ENCODE data around the gene RUNDC1.
A peak's percentile ranks its signal among the peaks of the same experiment; 100 is the strongest.
"Not testable (repeated sequence)": the region's sequence is repeated elsewhere in the genome, so short reads cannot be mapped to it uniquely, and the experiment has no call there.

RUNDC1 gene

DNA sequence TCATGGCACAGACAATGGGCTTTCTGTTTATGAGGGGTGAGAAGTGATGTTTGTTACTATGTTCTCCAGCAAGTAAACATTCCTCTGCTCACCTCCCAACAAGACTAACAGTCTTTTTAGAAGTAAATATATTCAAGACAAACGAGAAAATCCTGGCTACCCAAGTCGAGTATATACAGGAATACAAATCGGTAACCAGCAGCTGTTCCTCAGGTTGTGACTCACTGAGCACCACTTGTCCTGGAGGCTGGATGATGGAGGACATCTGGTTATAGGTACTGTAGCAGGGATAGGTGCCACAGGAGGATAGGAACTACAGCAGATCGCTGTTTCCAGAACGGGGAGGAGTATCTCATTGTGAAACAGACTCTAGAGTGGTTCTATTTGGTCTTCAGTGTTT is 12.5 kb downstream of the RUNDC1 start:
- no peak for DNase-seq

DNA sequence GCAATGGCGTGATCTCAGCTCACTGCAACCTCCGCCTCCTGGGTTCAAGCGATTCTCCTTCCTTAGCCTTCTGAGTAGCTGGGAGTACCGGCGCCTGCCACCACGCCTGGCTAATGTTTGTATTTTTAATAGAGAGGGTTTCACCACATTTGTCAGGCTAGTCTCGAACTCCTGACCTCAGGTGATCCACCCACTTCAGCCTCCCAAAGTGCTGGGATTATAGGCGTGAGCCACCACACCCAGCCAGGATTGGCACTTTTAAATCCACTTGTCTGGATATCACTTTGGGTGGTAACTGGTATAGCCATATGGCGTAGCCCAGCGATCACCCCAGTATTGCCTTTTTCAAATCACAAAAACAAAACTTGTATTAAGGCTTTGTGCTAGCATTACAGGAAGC is 13.5 kb downstream of the RUNDC1 start:
- DNase-seq = not testable (repeated sequence)

DNA sequence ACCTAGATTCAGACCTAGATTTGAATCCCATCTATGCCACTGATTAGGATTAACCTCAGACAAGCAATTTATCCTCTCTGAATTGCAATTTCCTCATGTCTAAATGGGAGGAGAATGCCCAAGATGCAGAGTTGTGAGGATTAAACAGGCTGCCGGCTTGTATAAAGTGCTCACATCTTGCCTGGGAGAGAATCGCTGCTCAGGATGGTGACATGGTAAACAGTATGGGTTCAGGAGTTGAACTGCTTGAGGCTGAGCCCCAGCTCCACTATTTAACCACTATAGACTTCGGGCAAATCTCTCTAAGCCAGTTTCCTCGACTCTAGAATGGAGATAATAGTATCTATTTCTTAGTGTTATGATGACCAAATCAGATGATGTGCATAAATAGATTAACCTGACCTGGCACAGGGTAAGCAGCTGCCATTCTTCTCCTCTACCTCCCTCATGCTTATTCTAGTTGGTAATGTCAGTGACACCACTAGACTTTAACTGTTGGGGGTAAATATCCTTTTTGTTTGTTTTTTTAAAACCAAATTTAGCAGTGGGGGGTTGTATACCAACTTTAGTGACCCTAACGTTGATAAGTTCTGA is 17.1 kb downstream of the RUNDC1 start:
- no peak for DNase-seq

DNA sequence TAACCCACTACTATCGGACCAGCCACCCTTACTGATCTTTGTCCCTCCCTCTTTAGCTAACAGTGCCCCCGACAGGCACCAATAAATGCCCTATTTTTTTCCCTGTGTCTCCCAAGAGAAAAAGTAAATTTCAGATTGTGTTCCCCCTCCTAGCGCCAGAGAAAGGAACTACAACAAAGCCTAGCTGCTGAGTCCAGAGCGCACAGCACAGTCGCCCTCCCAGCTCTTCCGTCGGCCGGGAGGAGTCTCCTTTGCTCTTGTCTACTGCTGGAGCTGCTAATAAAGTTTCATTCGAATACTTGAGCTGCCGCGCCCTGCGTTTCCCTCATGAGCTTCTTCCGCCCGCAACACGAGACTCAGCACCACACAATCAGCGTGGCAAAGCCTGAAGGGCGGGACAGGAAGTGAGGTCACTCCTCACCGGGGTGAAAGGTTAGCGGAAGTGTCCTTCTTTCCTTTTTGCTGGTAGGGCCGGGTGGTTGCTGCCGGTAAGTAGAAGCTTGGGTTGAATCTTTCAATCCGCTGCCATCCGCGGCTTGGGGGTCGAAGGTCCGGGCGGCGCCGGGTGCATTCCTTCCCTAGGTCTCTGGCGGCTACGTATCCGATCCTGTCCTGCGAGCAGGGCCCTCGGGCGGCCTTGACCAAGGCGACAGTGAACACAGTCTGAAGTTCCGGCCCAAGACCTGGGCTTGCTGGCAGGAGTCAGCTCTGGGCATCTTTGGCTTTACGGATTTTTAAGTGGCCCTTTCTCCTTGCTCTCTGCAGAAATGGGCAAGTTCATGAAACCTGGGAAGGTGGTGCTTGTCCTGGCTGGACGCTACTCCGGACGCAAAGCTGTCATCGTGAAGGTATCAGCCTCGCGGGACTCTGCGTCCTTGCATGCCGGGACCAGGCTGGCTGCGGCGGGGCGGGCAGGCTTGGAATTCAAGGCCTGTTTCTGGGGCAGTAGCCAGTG is 17.9 kb downstream of the RUNDC1 start, which contains the start of gene RPL27:
TSS of gene RPL27 (plus strand) at position 436 of the 955 bp plus-strand sequence. CDS start at position 768, 332 bp downstream.
- DNase-seq = peak; percentile 100

DNA sequence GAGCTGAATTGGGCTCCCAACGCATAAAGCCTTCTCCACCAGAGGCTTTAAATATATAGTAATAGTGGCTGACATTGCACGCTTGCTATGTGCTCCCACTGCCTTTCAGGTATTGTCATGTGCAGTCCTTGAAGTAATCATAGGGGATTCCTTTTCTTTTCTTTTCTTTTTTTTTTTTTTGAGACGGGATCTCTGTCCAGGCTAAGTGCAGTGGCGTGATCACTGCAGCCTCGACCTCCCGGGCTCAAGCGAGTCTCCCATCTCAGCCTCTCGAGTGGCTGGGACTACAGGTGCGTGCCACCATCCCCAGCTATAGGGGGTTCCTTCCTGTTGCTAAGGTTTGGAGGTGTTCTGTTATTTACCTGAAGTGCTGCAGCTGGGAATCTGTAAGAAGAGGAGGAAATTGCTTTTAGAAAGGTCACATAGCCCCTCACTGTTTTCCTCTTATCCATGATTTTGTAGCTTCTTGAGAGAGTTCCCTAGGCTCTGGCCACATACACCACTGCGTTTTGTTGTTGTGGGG is 18.7 kb downstream of the RUNDC1 start:
- no peak for DNase-seq

DNA sequence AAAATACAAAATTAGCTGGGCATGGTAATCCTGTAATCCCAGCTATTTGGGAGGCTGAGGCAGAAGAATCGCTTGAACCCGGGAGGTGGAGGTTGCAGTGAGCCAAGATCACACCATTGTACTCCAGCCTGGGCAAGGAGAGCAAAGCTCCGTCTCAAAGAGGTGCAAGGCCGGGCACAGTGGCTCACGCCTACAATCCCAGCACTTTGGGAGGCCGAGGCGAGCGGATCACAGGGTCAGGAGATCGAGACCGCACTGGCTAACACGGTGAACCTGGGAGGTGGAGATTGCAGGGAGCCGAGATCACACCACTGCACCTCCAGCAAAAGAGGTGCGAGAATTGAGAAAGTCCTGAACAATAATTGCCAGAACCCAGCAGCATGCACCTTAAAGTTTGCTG is 20.5 kb downstream of the RUNDC1 start:
- not testable (repeated sequence) for DNase-seq

DNA sequence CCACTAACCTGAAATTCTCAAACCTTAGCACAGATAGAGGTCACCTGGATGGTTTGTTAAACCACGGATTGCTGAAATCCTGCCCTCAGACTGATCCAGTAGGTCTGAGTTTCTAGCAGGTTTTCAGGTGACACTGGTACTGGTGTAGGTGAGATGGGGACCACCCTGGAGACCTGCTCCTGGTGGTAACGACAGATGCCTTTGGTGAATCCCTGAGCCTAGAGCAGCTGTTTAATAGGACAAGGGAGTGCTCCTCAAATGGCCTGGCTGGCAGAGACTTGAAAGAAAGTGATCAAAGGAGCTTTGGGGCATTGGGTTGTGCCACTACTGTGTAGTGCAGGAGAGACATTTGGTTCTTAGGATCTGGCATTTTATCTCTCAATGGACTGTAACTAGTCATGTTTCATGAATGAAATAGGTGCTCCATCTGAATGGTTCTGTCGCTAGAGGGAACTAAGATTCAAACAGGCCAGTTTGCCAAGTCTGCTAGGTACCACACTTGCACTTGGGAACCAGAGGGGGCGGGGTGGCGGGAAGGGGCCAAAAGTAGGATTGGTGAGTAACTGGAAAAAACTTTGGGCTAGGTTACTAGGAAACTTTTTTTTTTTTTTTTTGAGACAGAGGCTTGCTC is 23.3 kb downstream of the RUNDC1 start:
- peak; percentile 55 for DNase-seq

DNA sequence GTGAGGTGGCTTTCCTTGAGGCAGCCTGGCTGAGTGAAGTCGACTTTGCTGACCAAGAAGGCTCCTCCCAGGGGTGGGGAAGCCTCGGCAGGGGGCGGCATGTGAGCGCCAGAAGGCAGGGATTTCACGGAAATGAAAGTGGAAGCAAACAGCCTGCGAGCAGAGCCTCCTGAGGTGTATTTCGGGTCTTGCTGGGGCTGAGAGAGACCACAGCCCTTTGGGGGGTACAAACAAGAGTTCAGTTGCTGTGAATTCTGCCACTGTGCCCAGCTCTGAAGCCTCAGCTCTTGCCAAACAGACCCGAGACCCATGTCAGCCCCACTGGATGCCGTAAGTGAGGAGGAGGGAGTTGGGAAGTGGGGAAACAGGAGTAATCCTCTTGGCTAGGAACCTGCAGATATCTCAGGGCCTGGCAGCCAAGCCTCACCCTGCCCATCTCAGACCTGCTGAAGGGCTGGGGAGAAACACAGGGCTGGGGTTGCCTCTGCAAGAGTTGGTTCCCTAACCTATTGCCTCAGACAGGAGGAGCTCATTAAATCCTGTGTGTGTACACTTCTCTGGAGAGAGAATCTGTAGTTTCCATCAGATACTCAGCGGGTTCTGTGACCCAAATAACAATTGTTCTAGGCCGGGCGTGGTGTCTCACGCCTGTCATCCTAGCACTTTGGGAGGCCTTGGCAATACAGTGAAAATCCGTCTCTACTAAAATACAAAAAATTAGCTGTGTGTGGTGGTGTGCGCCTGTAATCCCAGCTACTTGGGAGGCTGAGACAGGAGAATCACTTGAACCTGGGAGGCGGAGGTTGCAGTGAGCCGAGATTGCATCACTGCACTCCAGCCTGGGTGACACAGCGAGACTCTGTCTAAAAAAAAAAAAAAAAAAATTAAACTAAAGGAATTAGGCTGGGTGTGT is 26.5 kb downstream of the RUNDC1 start, which contains the start of gene IFI35:
TSS of gene IFI35 (plus strand) at position 146 of the 913 bp plus-strand sequence. CDS start at position 310, 164 bp downstream.
- DNase-seq = peak; percentile 80

DNA sequence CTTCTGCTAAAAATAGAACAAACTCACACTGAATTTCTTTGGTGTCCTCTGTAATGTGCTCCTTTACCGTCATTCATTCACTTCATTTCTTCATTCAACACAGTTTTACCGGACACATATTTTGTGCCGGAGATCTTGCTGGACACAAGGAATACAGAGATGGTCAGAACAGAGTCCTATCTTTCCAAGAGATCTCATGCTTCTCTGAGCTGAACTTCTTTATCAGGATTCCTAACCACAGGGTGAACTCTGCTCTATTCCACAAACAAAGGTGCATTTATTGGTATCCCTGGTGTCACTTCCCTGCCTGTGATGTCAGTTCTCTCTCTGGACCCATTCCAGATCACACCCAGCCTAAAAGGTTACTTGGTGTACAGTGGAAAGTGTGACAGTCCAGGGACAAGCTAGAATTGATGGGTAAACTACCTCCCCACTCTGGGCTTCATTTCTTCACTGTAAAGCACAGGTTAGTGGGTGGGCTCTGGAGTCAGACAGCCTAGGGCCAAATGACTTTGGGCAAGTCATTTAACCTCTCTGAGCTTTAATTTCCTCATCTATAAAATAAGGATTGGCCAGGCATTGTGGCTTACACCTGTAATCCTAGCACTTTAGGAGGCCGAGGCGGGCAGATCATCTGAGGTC is 30.4 kb downstream of the RUNDC1 start:
- no peak for DNase-seq

DNA sequence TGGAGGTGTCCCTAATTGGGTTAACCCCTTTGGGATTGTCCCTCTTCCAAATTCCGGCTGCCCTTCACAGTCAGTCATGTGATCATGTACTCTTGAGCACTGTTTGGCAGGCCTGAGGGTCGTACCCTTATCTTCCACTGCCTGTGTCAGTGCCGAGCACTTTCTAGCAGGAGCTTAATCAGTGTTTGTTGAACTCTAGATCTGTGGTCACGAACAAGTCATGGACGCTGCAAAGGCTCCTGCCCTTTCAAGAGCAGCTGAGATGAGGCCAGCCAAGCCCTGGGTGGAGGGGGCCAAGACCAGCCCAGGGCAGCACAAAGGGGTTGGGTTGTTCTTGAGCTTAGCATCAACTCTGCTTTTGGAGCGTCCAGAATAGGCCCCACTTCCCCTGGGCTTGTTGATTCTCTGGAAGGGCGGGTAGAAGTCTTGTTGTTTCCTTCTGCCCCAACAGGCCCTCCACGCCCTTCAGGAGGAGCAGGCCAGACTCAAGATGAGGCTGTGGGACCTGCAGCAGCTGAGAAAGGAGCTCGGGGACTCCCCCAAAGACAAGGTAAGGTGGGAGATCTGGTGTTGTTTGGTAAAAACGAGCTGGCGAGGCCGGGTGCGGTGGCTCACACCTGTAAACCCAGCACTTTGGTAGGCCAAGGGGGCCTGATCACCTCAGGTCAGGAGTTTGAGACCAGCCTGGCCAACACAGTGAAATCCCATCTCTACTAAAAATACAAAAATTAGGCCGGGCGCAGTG is 31.5 kb downstream of the RUNDC1 start:
- DNase-seq = no peak

DNA sequence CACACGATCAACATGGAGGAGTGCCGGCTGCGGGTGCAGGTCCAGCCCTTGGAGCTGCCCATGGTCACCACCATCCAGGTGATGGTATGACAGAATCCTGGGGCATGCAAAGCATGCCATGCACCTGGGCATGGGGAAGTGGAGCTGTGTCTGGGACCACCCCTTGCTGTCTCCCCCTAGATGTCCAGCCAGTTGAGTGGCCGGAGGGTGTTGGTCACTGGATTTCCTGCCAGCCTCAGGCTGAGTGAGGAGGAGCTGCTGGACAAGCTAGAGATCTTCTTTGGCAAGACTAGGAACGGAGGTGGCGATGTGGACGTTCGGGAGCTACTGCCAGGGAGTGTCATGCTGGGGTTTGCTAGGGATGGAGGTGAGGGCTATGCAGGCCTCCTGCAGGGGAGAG is 32.9 kb downstream of the RUNDC1 start:
- DNase-seq = no peak

DNA sequence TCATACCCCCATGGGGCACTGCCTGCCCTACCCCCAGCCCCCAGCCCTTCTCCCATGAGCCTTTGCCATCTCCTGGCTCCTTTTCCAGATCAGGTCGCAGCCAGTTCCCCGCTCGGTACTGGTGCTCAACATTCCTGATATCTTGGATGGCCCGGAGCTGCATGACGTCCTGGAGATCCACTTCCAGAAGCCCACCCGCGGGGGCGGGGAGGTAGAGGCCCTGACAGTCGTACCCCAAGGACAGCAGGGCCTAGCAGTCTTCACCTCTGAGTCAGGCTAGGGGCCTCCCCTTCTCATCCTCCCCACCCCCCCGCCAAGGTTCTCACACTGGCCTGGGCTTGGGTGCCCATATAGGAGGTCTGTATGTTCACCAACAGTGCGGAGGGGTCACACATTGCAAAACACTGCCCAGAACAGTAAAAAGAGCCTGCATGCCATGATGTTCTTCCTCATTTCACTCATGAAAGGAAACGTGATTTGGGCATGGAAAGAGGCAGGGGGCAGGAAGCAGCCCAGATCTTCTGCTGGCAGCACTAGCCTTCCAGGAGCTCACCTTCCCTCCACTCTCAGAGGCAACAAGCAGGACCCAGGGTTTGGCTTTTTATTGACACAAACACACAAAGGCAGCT is 33.8 kb downstream of the RUNDC1 start:
- DNase-seq = no peak

DNA sequence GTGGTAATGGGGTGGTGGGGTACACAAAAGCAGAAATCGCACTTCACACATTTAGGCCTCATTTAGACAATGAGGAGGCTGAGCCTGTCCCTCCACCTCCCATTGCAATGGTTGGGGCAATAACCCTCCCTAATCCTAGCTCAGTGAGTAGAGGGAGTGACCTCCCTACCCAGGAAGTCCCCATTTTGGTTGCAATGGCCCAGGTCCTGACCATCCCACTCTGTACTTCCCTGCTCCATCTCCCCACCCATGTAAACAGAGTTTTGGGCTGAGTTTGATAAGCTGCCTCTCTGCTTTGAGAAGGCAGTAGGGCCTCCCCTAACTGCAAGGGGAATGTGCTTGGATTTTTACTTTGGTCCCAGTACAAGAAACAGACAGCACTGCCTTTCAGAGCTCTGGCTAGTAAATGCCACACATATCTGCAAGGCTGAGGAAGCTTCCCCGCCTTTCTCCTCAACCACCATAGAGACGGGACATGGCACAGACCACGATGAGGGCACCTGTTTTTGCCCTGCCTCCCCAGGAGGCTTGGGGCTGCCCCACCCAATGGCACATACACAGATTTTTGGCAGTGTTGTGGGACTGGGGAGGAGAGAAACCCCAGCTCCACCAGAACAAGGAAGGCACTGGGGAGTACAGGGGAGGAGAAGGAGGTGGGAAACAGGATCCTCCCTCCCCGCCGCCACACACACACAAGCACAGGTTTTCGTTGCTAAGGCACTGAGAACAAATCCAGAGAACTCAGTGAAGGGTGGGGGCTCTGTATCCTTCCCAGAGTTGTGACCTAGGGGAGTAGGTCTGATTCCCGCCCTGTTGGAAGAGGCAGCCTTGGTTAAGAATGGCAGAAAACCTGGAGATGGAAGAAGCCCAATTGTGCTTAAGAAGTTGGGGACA is 34.5 kb downstream of the RUNDC1 start:
- no peak for DNase-seq

DNA sequence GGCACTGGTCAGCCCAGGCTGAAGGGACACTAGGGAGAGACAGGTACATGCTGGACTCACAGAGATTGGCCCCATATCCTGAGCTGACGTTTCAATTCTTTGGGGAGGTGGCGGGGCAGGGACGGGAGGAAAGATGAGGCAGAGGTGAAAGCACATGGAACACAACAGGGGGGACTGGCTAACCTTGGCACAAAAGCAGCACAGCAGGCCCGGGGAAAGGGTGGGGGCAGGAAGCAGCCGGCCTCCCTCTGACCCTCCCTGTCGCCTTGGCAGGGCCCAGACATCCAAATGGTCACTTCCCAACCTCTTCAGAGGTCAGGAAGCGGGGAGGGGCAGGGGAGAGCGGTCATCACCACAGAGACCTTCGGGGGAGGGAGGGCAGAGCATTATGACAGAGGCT is 35.2 kb downstream of the RUNDC1 start:
- DNase-seq = no peak

DNA sequence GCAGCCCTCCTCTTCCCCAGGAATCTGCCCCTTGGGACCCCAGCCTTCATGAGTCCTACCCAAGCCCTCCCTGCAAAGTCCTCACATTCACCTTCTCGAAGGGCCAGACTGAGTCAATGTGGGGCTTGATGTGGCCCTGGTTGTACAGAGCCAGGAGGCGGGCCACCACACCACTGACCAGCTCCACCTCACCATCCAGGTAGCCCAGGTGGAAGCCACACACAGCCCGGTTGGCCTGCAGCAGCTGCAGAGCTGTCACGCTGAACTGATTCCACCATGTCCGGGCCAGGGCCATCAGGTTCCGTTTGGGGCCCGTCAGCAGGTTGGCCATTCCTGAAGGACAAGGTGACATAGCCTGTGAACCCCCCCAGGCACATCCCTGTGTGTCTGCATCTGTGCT is 35.9 kb downstream of the RUNDC1 start:
- no peak for DNase-seq

DNA sequence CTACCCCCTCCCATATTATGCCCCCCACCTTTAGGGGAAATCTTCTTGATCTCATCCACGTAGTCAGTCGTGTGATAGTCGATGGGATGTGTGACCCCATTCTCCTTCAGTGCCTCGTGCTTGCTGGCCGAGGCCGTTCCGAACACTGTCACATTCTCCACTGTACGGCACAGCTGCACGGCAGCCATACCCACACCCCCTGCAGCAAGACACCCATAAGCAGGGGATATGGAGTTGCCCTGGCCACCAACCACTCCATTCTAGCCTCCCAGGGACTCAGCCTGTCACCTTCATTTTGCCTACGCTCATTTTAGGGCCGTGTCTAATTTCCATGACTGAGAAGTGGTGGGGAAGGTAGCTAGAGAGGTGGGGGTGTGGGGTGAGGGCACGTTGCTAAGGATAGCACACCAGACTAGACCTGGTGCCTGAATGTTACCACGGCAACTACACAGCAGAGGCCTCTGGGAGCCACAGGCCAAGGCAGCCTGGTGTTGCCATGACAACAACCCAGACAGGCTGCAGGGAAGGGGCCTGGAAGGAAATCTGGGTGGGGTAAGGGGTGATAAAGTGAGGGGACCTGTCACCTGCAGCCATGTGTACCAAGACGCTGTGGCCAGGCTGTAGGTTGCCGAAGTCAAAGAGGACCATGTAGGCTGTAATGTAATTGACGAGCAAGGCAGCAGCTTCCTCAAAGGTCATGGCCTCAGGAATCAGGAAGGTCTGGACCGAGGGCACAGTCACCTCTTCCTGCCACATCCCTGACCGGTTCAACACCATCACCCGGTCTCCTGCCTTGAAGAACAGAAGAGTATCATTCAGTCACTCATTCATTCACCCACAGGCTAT is 37.9 kb downstream of the RUNDC1 start:
- no peak for DNase-seq

DNA sequence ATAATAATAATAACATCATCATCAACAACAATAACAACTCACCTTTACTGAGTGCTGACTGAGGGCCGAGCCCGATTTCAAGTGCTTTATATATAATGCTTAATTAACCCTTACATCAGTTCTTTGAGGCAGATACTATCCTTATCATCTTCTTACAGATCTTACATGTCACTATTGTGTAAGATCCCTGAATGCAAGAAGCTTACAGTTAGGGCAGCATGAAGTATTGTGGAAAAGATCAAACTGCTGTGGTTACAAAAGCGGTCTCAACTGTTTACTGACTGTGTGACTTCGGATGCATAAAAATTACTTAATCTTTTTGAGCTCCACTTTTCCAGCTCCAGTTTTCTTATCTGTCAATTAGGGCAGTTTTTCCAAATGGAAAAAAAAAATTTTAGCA is 38.6 kb downstream of the RUNDC1 start:
- no peak for DNase-seq

DNA sequence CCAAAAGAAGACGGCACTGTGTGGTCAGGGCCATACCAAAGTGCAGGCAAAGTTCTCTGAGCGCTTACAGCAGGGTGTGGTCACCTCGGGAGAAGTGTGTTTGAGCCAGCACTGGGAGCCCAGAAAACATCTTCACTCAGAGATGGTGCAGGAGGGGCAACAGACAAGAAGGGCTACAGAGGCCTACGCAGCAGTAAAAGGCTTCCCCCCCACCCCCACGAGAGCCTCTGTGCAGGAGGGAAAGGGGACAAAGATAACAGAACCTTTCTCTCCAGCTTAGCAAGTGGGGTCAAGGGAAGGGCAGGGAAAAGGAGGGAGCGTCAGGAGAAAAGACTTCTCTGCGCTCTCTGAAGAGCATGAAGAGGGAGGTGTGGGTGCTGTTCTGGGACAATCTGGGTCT is 39.1 kb downstream of the RUNDC1 start:
- DNase-seq = no peak
